ENCODE results near the gene KCNMA1. TPM values are rescaled to one million over a fixed set of nuclear protein-coding genes. Genes with fewer than 3 reads are reported as not detected.
"Not testable (repeated sequence)": the region's sequence is repeated elsewhere in the genome, so short reads cannot be mapped to it uniquely, and the experiment has no call there.

The KCNMA1 gene
- 27.9 and 30.1 TPM in 2 replicates for total RNA-seq (ENCODE audit: low replicate concordance)
- long read RNA-seq, partial matches to known transcripts = 8 of 18 reads
- long read RNA-seq, other reads (novel, unspliced or antisense) = 10 of 18 reads

GRCh38 chr10:77637532-77638320 is at the start of gene KCNMA1:
KCNMA1 (minus strand) TSS chr10:77637808.
- H3K4me3 Mint-ChIP-seq = peak within 1 kb of the TSS; percentile 97
- H3K27me3 Mint-ChIP-seq = peaks cover 84% of the 10 kb centered on the region
- H3K27ac Mint-ChIP-seq = no peak within 1 kb of the TSS
- peaks cover 11% of the 10 kb centered on the region for H3K4me1 Mint-ChIP-seq (ENCODE audit: unreplicated experiment)
- TF ChIP-seq, protein P1, sequence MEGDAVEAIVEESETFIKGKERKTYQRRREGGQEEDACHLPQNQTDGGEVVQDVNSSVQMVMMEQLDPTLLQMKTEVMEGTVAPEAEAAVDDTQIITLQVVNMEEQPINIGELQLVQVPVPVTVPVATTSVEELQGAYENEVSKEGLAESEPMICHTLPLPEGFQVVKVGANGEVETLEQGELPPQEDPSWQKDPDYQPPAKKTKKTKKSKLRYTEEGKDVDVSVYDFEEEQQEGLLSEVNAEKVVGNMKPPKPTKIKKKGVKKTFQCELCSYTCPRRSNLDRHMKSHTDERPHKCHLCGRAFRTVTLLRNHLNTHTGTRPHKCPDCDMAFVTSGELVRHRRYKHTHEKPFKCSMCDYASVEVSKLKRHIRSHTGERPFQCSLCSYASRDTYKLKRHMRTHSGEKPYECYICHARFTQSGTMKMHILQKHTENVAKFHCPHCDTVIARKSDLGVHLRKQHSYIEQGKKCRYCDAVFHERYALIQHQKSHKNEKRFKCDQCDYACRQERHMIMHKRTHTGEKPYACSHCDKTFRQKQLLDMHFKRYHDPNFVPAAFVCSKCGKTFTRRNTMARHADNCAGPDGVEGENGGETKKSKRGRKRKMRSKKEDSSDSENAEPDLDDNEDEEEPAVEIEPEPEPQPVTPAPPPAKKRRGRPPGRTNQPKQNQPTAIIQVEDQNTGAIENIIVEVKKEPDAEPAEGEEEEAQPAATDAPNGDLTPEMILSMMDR (conservative IDR thresholded peaks at IDR 0.05) = no peak
- DNase-seq (ENCODE audit: extremely low spot score, unreplicated experiment) = no peak
- no peaks in the 10 kb centered on the region for H3K9me3 Mint-ChIP-seq
- H3K36me3 Mint-ChIP-seq = peaks cover 5% of the 10 kb centered on the region

DNA sequence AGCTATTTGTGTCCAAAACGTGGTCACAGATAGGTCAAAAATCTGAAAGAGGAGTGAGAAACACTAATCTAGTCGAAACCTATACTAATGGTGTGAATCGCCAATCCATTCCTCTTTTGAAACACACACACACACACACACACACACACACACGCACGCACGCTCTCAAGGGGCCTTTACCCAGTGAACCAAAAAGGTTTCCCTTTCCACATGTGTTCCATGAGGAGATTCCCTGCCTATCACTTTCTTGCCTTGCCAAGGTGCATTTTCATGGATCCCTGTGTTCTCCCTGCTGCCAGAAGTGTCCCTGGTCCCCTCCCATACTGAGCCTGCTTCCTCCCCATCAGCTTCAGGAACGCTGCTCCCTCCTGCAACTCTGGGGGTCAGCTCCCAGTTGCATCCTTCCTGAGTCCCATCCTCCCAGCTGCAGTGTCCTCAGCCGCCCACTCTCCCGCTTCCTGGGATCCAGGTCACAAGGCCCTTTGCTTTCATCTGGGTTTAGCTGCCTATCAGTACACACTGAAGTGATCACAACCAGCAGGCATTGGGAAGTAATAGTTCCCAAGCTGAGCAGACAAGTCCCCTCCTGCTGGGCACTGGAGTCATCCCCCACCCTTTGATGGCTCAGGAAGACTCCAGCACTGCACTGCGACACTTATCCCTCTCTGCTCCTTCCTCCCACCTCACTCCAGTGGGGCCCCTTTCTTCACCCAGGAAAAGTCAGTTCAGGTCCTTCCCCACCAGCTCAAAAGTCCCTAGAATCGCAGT is 49.2 kb upstream of the KCNMA1 start:
- H3K9me3 Mint-ChIP-seq = no peaks in the 10 kb centered on the region
- no peak overlapping the region for H3K4me3 Mint-ChIP-seq
- no peaks in the 10 kb centered on the region for H3K36me3 Mint-ChIP-seq
- TF ChIP-seq, protein P1 (conservative IDR thresholded peaks at IDR 0.05) = no peak
- no peak overlapping the region for H3K27ac Mint-ChIP-seq
- H3K4me1 Mint-ChIP-seq (ENCODE audit: unreplicated experiment) = peaks cover 8% of the 10 kb centered on the region
- H3K27me3 Mint-ChIP-seq = peaks cover 51% of the 10 kb centered on the region
- no peak for DNase-seq (ENCODE audit: extremely low spot score, unreplicated experiment)

- Mint-ChIP-seq H3K27ac (no peak overlapping the region), H3K27me3 (peaks cover 50% of the 10 kb centered on the region), H3K4me1 (ENCODE audit: unreplicated experiment) (peaks cover 9% of the 10 kb centered on the region), H3K4me3 (no peak overlapping the region), H3K36me3 (no peaks in the 10 kb centered on the region), H3K9me3 (no peaks in the 10 kb centered on the region)
- TF ChIP-seq, protein P1 (conservative IDR thresholded peaks at IDR 0.05) = no peak
- no peak for DNase-seq (ENCODE audit: extremely low spot score, unreplicated experiment)
Measured at GRCh38 chr10:77686096-77686495, 48.5 kb upstream of the KCNMA1 start.

DNA sequence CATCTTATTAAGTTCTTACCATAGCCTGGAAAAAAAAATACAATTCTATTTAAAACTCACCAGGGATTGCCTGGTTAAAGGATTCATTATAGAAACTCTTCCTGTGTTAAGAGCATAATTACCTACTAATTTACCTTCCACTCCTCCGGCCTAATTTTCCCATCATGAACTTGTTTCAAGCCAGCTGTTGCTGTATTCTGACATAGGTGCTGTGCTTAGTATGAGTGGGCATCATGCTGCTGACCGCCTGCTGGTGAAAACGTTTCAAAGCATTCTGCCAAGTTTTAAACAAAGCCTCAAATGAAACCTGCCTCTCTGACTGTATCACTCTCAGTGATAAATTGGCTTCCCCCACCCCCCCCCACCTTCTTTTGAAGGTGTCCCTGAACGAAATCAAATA is 47.8 kb upstream of the KCNMA1 start:
- Mint-ChIP-seq H3K4me3 (no peak overlapping the region), H3K27me3 (peaks cover 48% of the 10 kb centered on the region), H3K36me3 (no peaks in the 10 kb centered on the region), H3K9me3 (no peaks in the 10 kb centered on the region), H3K4me1 (ENCODE audit: unreplicated experiment) (peaks cover 9% of the 10 kb centered on the region), H3K27ac (no peak overlapping the region)
- TF ChIP-seq, protein P1 (conservative IDR thresholded peaks at IDR 0.05) = peak; percentile 21
- DNase-seq (ENCODE audit: extremely low spot score, unreplicated experiment) = no peak

DNA sequence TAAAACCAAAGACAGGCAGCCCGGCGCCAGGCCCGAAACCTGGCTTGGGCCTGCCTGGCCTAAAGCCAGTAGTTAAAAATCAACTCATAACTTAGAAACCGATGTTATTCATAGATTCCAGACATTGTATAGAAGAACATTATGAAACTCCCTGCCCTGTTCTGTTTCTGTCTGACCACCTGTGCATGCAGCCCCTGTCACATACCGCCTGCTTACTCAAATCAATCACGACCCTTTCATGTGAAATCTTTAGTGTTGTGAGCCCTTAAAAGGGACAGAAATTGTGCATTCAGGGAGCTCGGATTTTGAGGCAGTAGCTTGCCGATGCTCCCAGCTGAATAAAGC is 45.5 kb upstream of the KCNMA1 start:
- not testable (repeated sequence) for DNase-seq (ENCODE audit: extremely low spot score, unreplicated experiment); H3K27ac Mint-ChIP-seq; H3K4me1 Mint-ChIP-seq (ENCODE audit: unreplicated experiment); H3K9me3 Mint-ChIP-seq; H3K36me3 Mint-ChIP-seq; H3K4me3 Mint-ChIP-seq
- peaks cover 32% of the 10 kb centered on the region for H3K27me3 Mint-ChIP-seq
